Measurements from ENCODE around the gene PREX1.

The PREX1 gene

DNA sequence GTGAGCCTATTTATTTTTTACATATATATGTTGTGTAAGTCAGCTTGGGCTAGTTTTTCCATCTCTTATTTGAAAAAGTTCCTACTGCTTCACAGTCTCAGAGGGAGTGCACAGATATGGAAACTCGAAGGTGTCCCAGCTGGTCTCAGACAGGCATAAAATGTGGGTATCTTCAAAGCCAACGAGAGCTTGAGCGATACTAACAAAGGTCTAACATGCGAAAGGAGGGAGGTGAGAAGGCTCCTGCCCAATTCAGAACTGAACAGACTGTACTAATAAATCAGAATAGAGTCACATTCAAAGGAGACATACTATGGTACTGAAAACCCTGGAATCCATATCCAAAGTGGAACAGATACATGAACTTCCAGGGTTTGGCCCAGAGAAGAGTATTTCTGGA lies 113.0 kb downstream of the PREX1 start:
- no peak for DNase-seq
- intact Hi-C loops (cut with DNase I), result no loop called here

GRCh38 chr20:48711696-48712464 lies 115.9 kb downstream of the PREX1 start:
- intact Hi-C loops (cut with DNase I), result no loop called here
- peak in 2 of 10 donors; percentile 48 to 70 for DNase-seq

GRCh38 chr20:48711044-48711428 lies 116.8 kb downstream of the PREX1 start:
- peak in 2 of 10 donors; percentile 6 to 69 for DNase-seq
- intact Hi-C loops (cut with DNase I), result no loop called here

DNA sequence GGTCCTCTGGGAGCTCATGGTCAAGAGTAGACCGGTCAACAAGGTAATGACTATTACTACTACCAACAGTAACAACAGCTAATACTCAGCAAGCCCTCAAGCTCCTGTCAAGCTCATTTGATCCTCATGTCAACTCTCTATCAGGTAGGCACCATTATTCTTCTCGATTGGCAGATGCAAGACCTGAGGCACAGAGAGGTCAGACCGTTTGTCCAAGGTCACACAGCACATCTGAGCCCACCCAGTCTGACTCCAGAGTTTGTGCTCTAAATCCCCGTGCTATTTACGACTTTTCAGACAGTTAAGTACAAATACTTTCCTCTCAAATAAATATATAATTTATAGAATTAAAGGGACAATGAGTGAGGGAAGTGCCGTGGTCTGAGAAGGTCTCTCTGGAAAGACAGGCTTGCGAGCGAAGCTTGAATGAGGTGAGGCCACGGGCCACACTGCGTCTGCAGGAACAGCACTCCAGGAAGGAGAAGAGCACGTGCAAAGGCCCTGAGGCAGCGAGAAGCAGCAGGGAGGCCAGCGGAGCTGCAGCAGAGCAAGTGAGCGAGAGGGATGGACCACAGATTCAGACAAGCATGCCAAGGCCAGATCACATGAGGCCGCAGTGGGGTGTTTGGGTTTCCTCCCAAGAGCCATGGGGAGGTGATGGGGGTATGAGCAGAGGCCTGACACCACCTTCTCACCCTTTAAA lies 117.3 kb downstream of the PREX1 start:
- intact Hi-C loops (cut with DNase I), result no loop called here
- peak in 2 of 10 donors; percentile 22 to 59 for DNase-seq

DNA sequence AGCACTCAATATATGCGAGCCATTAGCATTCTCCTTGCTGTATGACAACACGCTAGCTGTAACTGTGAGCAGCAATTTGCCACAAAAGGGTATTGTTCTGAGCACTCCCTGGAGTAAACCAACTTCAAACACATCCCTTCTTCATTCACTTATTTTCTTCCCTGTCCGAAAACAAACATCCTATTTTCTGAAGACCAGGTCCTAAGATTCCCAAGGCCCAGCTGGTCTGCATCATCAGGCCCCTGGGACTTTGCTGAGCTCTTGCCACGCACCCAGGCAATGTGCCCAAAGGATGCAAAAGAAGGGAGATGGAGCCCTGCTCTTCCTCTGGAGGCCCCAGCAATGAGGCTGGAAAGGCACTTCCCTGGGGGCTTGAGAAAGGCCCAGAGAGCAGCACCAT lies 118.1 kb downstream of the PREX1 start:
- DNase-seq, result peak in 2 of 10 donors; percentile 28 to 70
- intact Hi-C loops (cut with DNase I), result no loop called here

DNA sequence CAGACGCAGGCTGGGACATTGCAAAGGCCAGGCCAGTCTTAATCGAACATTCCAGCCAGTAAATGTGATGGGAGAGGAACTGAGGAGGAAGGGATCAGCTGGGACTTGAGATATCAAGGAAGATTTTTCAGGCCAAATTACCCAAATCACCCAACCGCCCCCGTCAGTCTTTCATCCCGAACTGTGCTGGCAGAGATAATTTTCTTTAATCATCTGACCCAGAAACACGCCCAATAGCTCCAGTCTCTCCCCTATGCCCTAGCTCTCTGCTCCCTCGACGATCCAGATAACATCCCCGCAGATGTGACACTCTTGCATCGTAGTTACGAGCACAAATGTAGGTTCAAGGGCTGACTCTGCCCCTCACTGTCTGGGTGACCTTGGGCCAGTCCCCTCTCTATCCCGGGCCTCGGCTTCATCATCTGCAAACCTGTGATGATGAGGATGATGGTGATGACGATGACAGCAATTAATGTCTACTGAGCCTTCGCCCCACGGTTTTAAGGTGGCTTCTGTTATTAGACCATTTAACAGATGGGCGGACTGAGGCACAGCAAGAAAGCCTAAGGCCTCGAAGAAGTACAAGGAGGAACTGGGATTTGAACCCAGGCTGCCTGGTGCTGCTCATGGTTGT lies 118.6 kb downstream of the PREX1 start:
- intact Hi-C loops (cut with DNase I), result no loop called here
- peak in 2 of 10 donors; percentile 27 to 40 for DNase-seq

DNA sequence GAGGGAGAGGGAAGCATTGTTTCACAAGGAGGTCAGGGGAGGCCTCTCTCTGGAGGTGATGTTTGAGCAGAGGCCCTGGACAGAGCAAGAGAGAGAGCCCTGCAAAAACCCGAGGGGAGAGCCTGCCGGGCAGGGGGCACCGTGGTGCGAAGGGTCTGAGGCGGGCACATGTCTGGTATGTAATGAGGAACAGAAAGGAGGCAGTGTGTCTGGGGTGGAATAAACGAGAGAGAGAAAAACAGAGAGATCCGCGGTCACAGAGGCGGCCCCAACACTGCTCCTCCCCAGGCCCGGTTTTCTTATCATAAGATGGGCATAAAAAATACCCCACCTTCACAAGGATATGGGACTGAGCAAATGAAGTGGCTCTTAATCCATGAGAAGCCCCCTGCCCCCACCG lies 119.2 kb downstream of the PREX1 start:
- intact Hi-C loops (cut with DNase I), result no loop called here
- DNase-seq, result peak in 2 of 10 donors; percentile 72 to 76

- DNase-seq, result peak in 2 of 10 donors; percentile 61 to 62
- intact Hi-C loops (cut with DNase I), result no loop called here
Observed at GRCh38 chr20:48708116-48708515, 119.7 kb downstream of the PREX1 start.

- peak in 1 of 10 donors; percentile 76 for DNase-seq
- intact Hi-C loops (cut with DNase I), result no loop called here
Observed at GRCh38 chr20:48706710-48707365, 121.0 kb downstream of the PREX1 start.

GRCh38 chr20:48706116-48706656 lies 121.6 kb downstream of the PREX1 start:
- intact Hi-C loops (cut with DNase I), result no loop called here
- DNase-seq, result no peak

GRCh38 chr20:48705240-48706115 lies 122.3 kb downstream of the PREX1 start:
- DNase-seq, result no peak
- intact Hi-C loops (cut with DNase I), result no loop called here

DNA sequence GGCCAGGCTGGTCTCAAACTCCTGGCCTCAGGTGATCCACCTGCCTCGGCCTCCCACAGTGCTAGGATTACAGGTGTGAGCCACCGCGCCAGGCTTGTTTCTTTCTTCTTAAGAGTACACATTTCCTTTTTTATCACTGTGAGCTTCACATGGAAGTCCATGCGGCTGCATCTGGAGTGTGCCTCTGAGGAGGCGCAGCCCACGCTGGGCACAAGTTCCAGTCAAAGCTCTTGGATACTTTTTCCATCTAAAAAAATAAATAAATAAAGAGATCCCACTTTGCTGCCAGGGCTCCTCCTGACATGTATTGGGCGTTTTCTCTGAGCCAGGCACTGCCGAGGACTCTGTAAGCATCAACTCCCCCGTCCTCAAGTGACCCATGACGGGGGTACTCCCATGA lies 123.0 kb downstream of the PREX1 start:
- intact Hi-C loops (cut with DNase I), result no loop called here
- peak in 1 of 10 donors; percentile 77 for DNase-seq

GRCh38 chr20:48703511-48704219 lies 124.1 kb downstream of the PREX1 start:
- peak in 3 of 10 donors; percentile 40 to 91 (median 45) for DNase-seq

GRCh38 chr20:48703107-48703506 lies 124.7 kb downstream of the PREX1 start:
- peak in 3 of 10 donors; percentile 52 to 90 (median 69) for DNase-seq
- intact Hi-C loops (cut with DNase I), result no loop called here

More at GRCh38 chr20:48703511-48704219, 124.1 kb downstream of the PREX1 start:
- intact Hi-C loops (cut with DNase I), result no loop called here

- peak in 1 of 10 donors; percentile 74 for DNase-seq
- intact Hi-C loops (cut with DNase I), result no loop called here
Observed at GRCh38 chr20:48702455-48702913, 125.3 kb downstream of the PREX1 start.

- no peak for DNase-seq
- intact Hi-C loops (cut with DNase I), result no loop called here
Observed at GRCh38 chr20:48701702-48702101, 126.1 kb downstream of the PREX1 start.

DNA sequence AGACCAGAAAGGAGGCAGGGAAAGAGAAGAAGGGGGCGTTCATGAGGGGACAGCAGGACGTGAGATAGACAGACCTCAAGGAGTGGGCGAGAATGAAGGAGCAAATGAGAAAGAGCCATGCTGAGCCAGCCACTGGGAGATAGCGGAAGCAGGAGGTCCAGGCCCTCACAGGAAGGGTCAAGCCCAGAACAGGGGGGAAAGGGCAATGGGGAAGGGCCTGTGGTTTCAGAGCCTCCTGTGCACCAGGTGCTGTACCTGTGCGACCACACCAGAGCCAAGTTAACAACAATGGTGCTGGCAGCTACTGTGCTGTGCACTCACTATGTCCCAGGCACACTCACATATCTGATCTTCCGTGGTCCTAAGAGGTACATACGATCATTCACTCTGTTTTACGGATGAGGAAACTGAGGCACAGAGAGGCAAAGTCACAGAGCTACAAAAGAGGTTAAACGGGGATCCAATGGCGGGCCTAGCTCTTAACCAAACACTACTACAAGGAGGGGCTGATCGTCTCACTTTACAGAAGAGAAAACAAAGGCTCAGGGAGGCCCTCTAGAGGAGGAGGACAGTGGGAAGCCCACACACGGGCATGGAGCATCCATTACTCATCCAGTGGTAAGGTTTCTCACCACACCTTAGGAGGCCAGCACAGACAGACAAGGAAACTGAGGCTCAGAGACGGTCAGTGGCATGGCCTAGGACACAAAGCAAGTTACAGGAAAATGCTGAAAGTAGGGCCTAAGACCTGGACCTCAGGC lies 129.1 kb downstream of the PREX1 start:
- DNase-seq, result no peak

More for the DNA sequence above, 129.1 kb downstream of the PREX1 start:
- intact Hi-C loops (cut with DNase I), result no loop called here

All from posterior cingulate gyrus (tissue), 11 donors.